ENCODE results near the gene UHRF1.
A peak's percentile ranks its signal among the peaks of the same experiment; 100 is the strongest.
"Not testable (repeated sequence)": the region's sequence is repeated elsewhere in the genome, so short reads cannot be mapped to it uniquely, and the experiment has no call there.

Gene UHRF1

GRCh38 chr19:4882874-4883273 lies 26.4 kb upstream of the UHRF1 start:
- H3K4me1 Mint-ChIP-seq (ENCODE audit: low read depth) = peaks cover 11% of the 10 kb centered on the region
- H3K27ac Mint-ChIP-seq; intact Hi-C loops (cut with micrococcal nuclease); H3K4me3 Mint-ChIP-seq; H3K36me3 Mint-ChIP-seq (ENCODE audit: low read depth); H3K9me3 Mint-ChIP-seq: not testable (repeated sequence)
- peaks cover 11% of the 10 kb centered on the region for H3K27me3 Mint-ChIP-seq

GRCh38 chr19:4884993-4885392 lies 24.3 kb upstream of the UHRF1 start:
- H3K9me3 Mint-ChIP-seq; H3K27me3 Mint-ChIP-seq; H3K4me1 Mint-ChIP-seq (ENCODE audit: low read depth); H3K4me3 Mint-ChIP-seq; intact Hi-C loops (cut with micrococcal nuclease); H3K36me3 Mint-ChIP-seq (ENCODE audit: low read depth); H3K27ac Mint-ChIP-seq: not testable (repeated sequence)

- H3K36me3 Mint-ChIP-seq (ENCODE audit: low read depth) = peaks cover 15% of the 10 kb centered on the region
- H3K4me3 Mint-ChIP-seq; H3K9me3 Mint-ChIP-seq; H3K4me1 Mint-ChIP-seq (ENCODE audit: low read depth); H3K27ac Mint-ChIP-seq; H3K27me3 Mint-ChIP-seq; intact Hi-C loops (cut with micrococcal nuclease): not testable (repeated sequence)
Observed at GRCh38 chr19:4887803-4888202, 21.5 kb upstream of the UHRF1 start.

- Mint-ChIP-seq H3K27ac (no peak overlapping the region), H3K27me3 (no peaks in the 10 kb centered on the region), H3K4me3 (no peak overlapping the region), H3K4me1 (ENCODE audit: low read depth) (peaks cover 5% of the 10 kb centered on the region), H3K36me3 (ENCODE audit: low read depth) (peaks cover 15% of the 10 kb centered on the region), H3K9me3 (no peaks in the 10 kb centered on the region)
- intact Hi-C loops (cut with micrococcal nuclease) = no loop called here
Observed at GRCh38 chr19:4889034-4889815, 20.1 kb upstream of the UHRF1 start.

GRCh38 chr19:4891066-4891465 lies 18.2 kb upstream of the UHRF1 start:
- intact Hi-C loops (cut with micrococcal nuclease) = no loop called here
- Mint-ChIP-seq H3K4me3 (no peak overlapping the region), H3K27me3 (no peaks in the 10 kb centered on the region), H3K27ac (no peak overlapping the region), H3K9me3 (no peaks in the 10 kb centered on the region), H3K36me3 (ENCODE audit: low read depth) (peaks cover 15% of the 10 kb centered on the region), H3K4me1 (ENCODE audit: low read depth) (peaks cover 23% of the 10 kb centered on the region)

- H3K4me3 Mint-ChIP-seq; intact Hi-C loops (cut with micrococcal nuclease); H3K9me3 Mint-ChIP-seq; H3K27me3 Mint-ChIP-seq; H3K27ac Mint-ChIP-seq: not testable (repeated sequence)
- Mint-ChIP-seq H3K4me1 (ENCODE audit: low read depth) (peaks cover 32% of the 10 kb centered on the region), H3K36me3 (ENCODE audit: low read depth) (peaks cover 25% of the 10 kb centered on the region)
Observed at GRCh38 chr19:4892962-4893361, 16.3 kb upstream of the UHRF1 start.

GRCh38 chr19:4896372-4896771 lies 12.9 kb upstream of the UHRF1 start:
- H3K36me3 Mint-ChIP-seq (ENCODE audit: low read depth) = peaks cover 18% of the 10 kb centered on the region
- no peaks in the 10 kb centered on the region for H3K27me3 Mint-ChIP-seq
- H3K27ac Mint-ChIP-seq = no peak overlapping the region
- H3K4me3 Mint-ChIP-seq = no peak overlapping the region
- H3K4me1 Mint-ChIP-seq (ENCODE audit: low read depth) = peaks cover 40% of the 10 kb centered on the region
- H3K9me3 Mint-ChIP-seq = no peaks in the 10 kb centered on the region
- intact Hi-C loops (cut with micrococcal nuclease) = no loop called here

GRCh38 chr19:4897146-4897545 lies 12.2 kb upstream of the UHRF1 start:
- Mint-ChIP-seq H3K4me3 (no peak overlapping the region), H3K27me3 (no peaks in the 10 kb centered on the region), H3K27ac (no peak overlapping the region), H3K36me3 (ENCODE audit: low read depth) (peaks cover 16% of the 10 kb centered on the region), H3K9me3 (no peaks in the 10 kb centered on the region), H3K4me1 (ENCODE audit: low read depth) (peaks cover 46% of the 10 kb centered on the region)
- intact Hi-C loops (cut with micrococcal nuclease) = no loop called here

- peaks cover 16% of the 10 kb centered on the region for H3K36me3 Mint-ChIP-seq (ENCODE audit: low read depth)
- H3K9me3 Mint-ChIP-seq; H3K27ac Mint-ChIP-seq; intact Hi-C loops (cut with micrococcal nuclease); H3K27me3 Mint-ChIP-seq; H3K4me3 Mint-ChIP-seq: not testable (repeated sequence)
- peaks cover 31% of the 10 kb centered on the region for H3K4me1 Mint-ChIP-seq (ENCODE audit: low read depth)
Observed at GRCh38 chr19:4900879-4901278, 8.4 kb upstream of the UHRF1 start.

- Mint-ChIP-seq H3K27ac (peak within 1 kb of the TSS; percentile 38), H3K9me3 (no peaks in the 10 kb centered on the region), H3K27me3 (no peaks in the 10 kb centered on the region), H3K36me3 (ENCODE audit: low read depth) (peaks cover 20% of the 10 kb centered on the region), H3K4me1 (ENCODE audit: low read depth) (peaks cover 21% of the 10 kb centered on the region), H3K4me3 (no peak within 1 kb of the TSS)
- intact Hi-C loops (cut with micrococcal nuclease) = no loop called here
Observed at GRCh38 chr19:4902796-4903195, 6.5 kb upstream of the UHRF1 start, which contains the start of gene ARRDC5. TSS of gene ARRDC5 (minus strand) at chr19:4902896. CDS start at chr19:4902825, 71 bp downstream.

GRCh38 chr19:4904481-4904880 lies 4.8 kb upstream of the UHRF1 start:
- Mint-ChIP-seq H3K4me1 (ENCODE audit: low read depth) (peaks cover 34% of the 10 kb centered on the region), H3K27ac (no peak overlapping the region), H3K36me3 (ENCODE audit: low read depth) (peaks cover 13% of the 10 kb centered on the region), H3K9me3 (no peaks in the 10 kb centered on the region), H3K27me3 (no peaks in the 10 kb centered on the region), H3K4me3 (no peak overlapping the region)
- intact Hi-C loops (cut with micrococcal nuclease) = no loop called here

GRCh38 chr19:4906963-4907362 lies 2.3 kb upstream of the UHRF1 start:
- H3K27ac Mint-ChIP-seq = no peak overlapping the region
- H3K4me3 Mint-ChIP-seq = no peak overlapping the region
- intact Hi-C loops (cut with micrococcal nuclease) = no loop called here

GRCh38 chr19:4908360-4908759 lies 941 bp upstream of the UHRF1 start:
- no peaks in the 10 kb centered on the region for H3K9me3 Mint-ChIP-seq
- H3K27ac Mint-ChIP-seq = no peak overlapping the region
- peak overlapping the region; percentile 7 for H3K4me3 Mint-ChIP-seq

More at GRCh38 chr19:4906963-4907362, 2.3 kb upstream of the UHRF1 start:
- Mint-ChIP-seq H3K36me3 (ENCODE audit: low read depth) (peaks cover 13% of the 10 kb centered on the region), H3K9me3 (no peaks in the 10 kb centered on the region), H3K27me3 (no peaks in the 10 kb centered on the region), H3K4me1 (ENCODE audit: low read depth) (peaks cover 36% of the 10 kb centered on the region)

GRCh38 chr19:4908781-4909155 lies 533 bp upstream of the UHRF1 start:
- intact Hi-C loops (cut with micrococcal nuclease) = no loop called here
- no peaks in the 10 kb centered on the region for H3K27me3 Mint-ChIP-seq
- peaks cover 47% of the 10 kb centered on the region for H3K4me1 Mint-ChIP-seq (ENCODE audit: low read depth)
- H3K36me3 Mint-ChIP-seq (ENCODE audit: low read depth) = peaks cover 25% of the 10 kb centered on the region
- H3K9me3 Mint-ChIP-seq = no peaks in the 10 kb centered on the region
- no peak overlapping the region for H3K27ac Mint-ChIP-seq
- peak overlapping the region; percentile 73 for H3K4me3 Mint-ChIP-seq

More at GRCh38 chr19:4908360-4908759, 941 bp upstream of the UHRF1 start:
- Mint-ChIP-seq H3K4me1 (ENCODE audit: low read depth) (peaks cover 43% of the 10 kb centered on the region), H3K27me3 (no peaks in the 10 kb centered on the region), H3K36me3 (ENCODE audit: low read depth) (peaks cover 21% of the 10 kb centered on the region)
- intact Hi-C loops (cut with micrococcal nuclease) = no loop called here
